Parathyroid adenoma (tissue), 2 donors: ENCODE measurements around the gene SERPINE1.
A peak's percentile ranks its signal among the peaks of the same experiment; 100 is the strongest.

Experiments used
- H2AFZ ChIP-seq: fragments of 300-600 bp; sonication (generic); one replicate; pipeline ENCODE4 v1.7.0; 2017; ENCODE audit warnings: antibody characterized with exemption, mild to moderate bottlenecking
- H3K27ac ChIP-seq: fragments of 300-600 bp; sonication (generic); one replicate; pipeline ENCODE4 v1.7.0; 2017
- H3K27me3 ChIP-seq: fragments of 300-600 bp; sonication (generic); one replicate; pipeline ENCODE4 v1.7.0; 2017; ENCODE audit warnings: low read length; ENCODE audit not compliant: control insufficient read depth, insufficient read depth
- H3K36me3 ChIP-seq: fragments of 300-600 bp; sonication (generic); one replicate; pipeline ENCODE4 v1.7.0; 2017; ENCODE audit warnings: low read length; ENCODE audit not compliant: control insufficient read depth, insufficient read depth
- H3K4me1 ChIP-seq: fragments of 300-600 bp; sonication (generic); one replicate; pipeline ENCODE4 v1.7.0; 2017; ENCODE audit warnings: control low read depth
- H3K4me2 ChIP-seq: fragments of 300-600 bp; sonication (generic); one replicate; pipeline ENCODE4 v1.7.0; 2017; ENCODE audit warnings: low read length
- H3K4me3 ChIP-seq: fragments of 300-600 bp; sonication (generic); one replicate; pipeline ENCODE4 v1.7.0; 2017; ENCODE audit warnings: low read depth, low read length
- H3K79me2 ChIP-seq: fragments of 300-600 bp; sonication (generic); one replicate; pipeline ENCODE4 v1.7.0; 2017; ENCODE audit warnings: control low read depth
- H3K9ac ChIP-seq: fragments of 300-600 bp; sonication (generic); one replicate; pipeline ENCODE4 v1.7.0; 2017; ENCODE audit warnings: mild to moderate bottlenecking
- H3K9me3 ChIP-seq: fragments of 300-600 bp; sonication (generic); one replicate; pipeline ENCODE4 v1.7.0; 2017; ENCODE audit warnings: low read length; ENCODE audit not compliant: control insufficient read depth
- TF ChIP-seq, protein P1 (sequence below): fragments of 300-600 bp; sonication (generic); IDR thresholded peaks from one replicate; pipeline ENCODE4 v1.7.0; 2017; ENCODE audit warnings: antibody characterized with exemption, mild to moderate bottlenecking
- donor health status: primary hyperparathyroidism.

Gene SERPINE1

GRCh38 chr7:101085162-101085964 lies 41.5 kb upstream of the SERPINE1 start, which contains the start of gene TRIM56:
TSS of gene TRIM56 (plus strand) at chr7:101085481. CDS start at chr7:101087313, 1,832 bp downstream.
- H3K4me2 ChIP-seq, result peak within 1 kb of the TSS; percentile 99
- TF ChIP-seq, protein P1, sequence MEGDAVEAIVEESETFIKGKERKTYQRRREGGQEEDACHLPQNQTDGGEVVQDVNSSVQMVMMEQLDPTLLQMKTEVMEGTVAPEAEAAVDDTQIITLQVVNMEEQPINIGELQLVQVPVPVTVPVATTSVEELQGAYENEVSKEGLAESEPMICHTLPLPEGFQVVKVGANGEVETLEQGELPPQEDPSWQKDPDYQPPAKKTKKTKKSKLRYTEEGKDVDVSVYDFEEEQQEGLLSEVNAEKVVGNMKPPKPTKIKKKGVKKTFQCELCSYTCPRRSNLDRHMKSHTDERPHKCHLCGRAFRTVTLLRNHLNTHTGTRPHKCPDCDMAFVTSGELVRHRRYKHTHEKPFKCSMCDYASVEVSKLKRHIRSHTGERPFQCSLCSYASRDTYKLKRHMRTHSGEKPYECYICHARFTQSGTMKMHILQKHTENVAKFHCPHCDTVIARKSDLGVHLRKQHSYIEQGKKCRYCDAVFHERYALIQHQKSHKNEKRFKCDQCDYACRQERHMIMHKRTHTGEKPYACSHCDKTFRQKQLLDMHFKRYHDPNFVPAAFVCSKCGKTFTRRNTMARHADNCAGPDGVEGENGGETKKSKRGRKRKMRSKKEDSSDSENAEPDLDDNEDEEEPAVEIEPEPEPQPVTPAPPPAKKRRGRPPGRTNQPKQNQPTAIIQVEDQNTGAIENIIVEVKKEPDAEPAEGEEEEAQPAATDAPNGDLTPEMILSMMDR, result no peak
- peak within 1 kb of the TSS; percentile 76 for H3K4me3 ChIP-seq

GRCh38 chr7:101087334-101088068 lies 39.4 kb upstream of the SERPINE1 start:
- Histone ChIP-seq H3K27me3 (no peaks in the 10 kb centered on the region), H3K4me3 (no peak overlapping the region), H3K9ac (no peak overlapping the region), H3K27ac (no peak overlapping the region), H3K36me3 (no peaks in the 10 kb centered on the region), H3K9me3 (no peaks in the 10 kb centered on the region), H3K4me2 (no peak overlapping the region), H3K79me2 (peaks cover 2% of the 10 kb centered on the region), H2AFZ (no peak overlapping the region), H3K4me1 (no peaks in the 10 kb centered on the region)
- TF ChIP-seq, protein P1, result no peak

More at GRCh38 chr7:101085162-101085964, 41.5 kb upstream of the SERPINE1 start, which contains the start of gene TRIM56:
- H2AFZ ChIP-seq, result peak within 1 kb of the TSS; percentile 92
- no peaks in the 10 kb centered on the region for H3K9me3 ChIP-seq
- peak within 1 kb of the TSS; percentile 21 for H3K9ac ChIP-seq
- H3K27ac ChIP-seq, result peak within 1 kb of the TSS; percentile 80
- H3K79me2 ChIP-seq, result peaks cover 2% of the 10 kb centered on the region
- no peaks in the 10 kb centered on the region for H3K4me1 ChIP-seq
- H3K27me3 ChIP-seq, result no peaks in the 10 kb centered on the region
- H3K36me3 ChIP-seq, result no peaks in the 10 kb centered on the region

DNA sequence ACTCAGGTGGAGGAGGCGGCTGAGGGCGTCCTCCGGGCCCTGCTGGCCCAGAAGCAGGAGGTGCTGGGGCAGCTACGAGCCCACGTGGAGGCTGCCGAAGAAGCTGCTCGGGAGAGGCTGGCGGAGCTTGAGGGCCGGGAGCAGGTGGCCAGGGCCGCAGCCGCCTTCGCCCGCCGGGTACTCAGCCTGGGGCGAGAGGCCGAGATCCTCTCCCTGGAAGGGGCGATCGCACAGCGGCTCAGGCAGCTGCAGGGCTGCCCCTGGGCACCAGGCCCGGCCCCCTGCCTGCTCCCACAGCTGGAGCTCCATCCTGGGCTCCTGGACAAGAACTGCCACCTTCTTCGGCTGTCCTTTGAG lies 38.9 kb upstream of the SERPINE1 start:
- Histone ChIP-seq H3K27me3 (no peaks in the 10 kb centered on the region), H2AFZ (no peak overlapping the region), H3K4me3 (no peak overlapping the region), H3K9me3 (no peaks in the 10 kb centered on the region), H3K79me2 (peaks cover 2% of the 10 kb centered on the region), H3K36me3 (no peaks in the 10 kb centered on the region), H3K27ac (no peak overlapping the region), H3K4me1 (no peaks in the 10 kb centered on the region), H3K4me2 (no peak overlapping the region), H3K9ac (no peak overlapping the region)
- TF ChIP-seq, protein P1, result no peak

- Histone ChIP-seq H3K36me3 (no peaks in the 10 kb centered on the region), H3K79me2 (peaks cover 2% of the 10 kb centered on the region), H3K27me3 (no peaks in the 10 kb centered on the region), H3K27ac (no peak overlapping the region), H2AFZ (no peak overlapping the region), H3K9ac (no peak overlapping the region), H3K9me3 (no peaks in the 10 kb centered on the region), H3K4me2 (no peak overlapping the region), H3K4me3 (no peak overlapping the region), H3K4me1 (no peaks in the 10 kb centered on the region)
- TF ChIP-seq, protein P1, result no peak
Measured at GRCh38 chr7:101088858-101089529, 37.9 kb upstream of the SERPINE1 start.
